HepG2 (cell line): ENCODE measurements around the gene GPS1. TPM values are rescaled to one million over a fixed set of nuclear protein-coding genes. Genes with fewer than 3 reads are reported as not detected.

Experiments
- ATAC-seq: fragments of 200-7000 bp; cut with Tn5 transposase; 3 replicates; pipeline ENCODE4 v1.9.1; 2020; ENCODE audit warnings: mild to moderate bottlenecking, moderate library complexity
- BruUV-seq: library from RNA; stranded (reverse); fragments of 400-500 nt; replicated peaks from 2 replicates; lab custom pipeline; 2021; lab: Mats Ljungman, UMichigan
- CTCF ChIA-PET: fragments of 300-600 bp; formaldehyde crosslinking; extraction: SDS; loops from one replicate; lab custom pipeline; 2021; ENCODE audit warnings: low total read pairs, inconsistent platforms, low intra/inter-chr PET ratio; lab: Yijun Ruan, JAX
- POLR2A ChIA-PET: fragments of 350-600 bp; sonication (Branson Sonifier 250); formaldehyde crosslinking; loops from one replicate; lab custom pipeline; 2020; ENCODE audit warnings: antibody characterized with exemption, inconsistent platforms; lab: Yijun Ruan, JAX
- DNase-seq: peaks from one replicate; pipeline ENCODE4 v3.0.0-alpha.2; 2015; ENCODE audit warnings: low spot score
- FAIRE-seq: peaks from 3 replicates; lab custom pipeline; 2011; peaks lifted over from hg19 to GRCh38; lab: Jason Lieb, UNC
- H2AFZ ChIP-seq: one replicate; pipeline ENCODE4 v1.6.1; 2011; ENCODE audit warnings: low read length, inconsistent platforms
- H3K27ac ChIP-seq: fragments of 300-600 bp; 3 replicates; pipeline ENCODE4 v1.8.0; 2011; ENCODE audit warnings: mixed run types, mild to moderate bottlenecking, mixed read lengths, low read length, inconsistent platforms; ENCODE audit not compliant: insufficient read depth; ENCODE audit errors: extremely low read length
- H3K27me3 ChIP-seq, 2 experiments: fragments of 200-600 bp in 1 of 2; 2 replicates in 1 of 2; 3 replicates in 1 of 2; pipeline versions ENCODE4 v1.6.0 to v1.8.0; 2011; ENCODE audit warnings: low read length in 2 of 2, mild to moderate bottlenecking in 2 of 2, moderate library complexity in 2 of 2, inconsistent platforms in 1 of 2; ENCODE audit not compliant: insufficient read depth in 2 of 2, control insufficient read depth in 1 of 2
- H3K36me3 ChIP-seq, 2 experiments: fragments of 200-600 bp in 1 of 2; replicated peaks in 1 of 2; 2 replicates in 1 of 2; 3 replicates in 1 of 2; pipeline versions ENCODE4 v1.5.1 to v1.8.0; 2011; ENCODE audit warnings: low read length in 2 of 2, inconsistent platforms in 1 of 2; ENCODE audit not compliant: insufficient read depth in 2 of 2, control insufficient read depth in 1 of 2
- H3K4me1 ChIP-seq: 2 replicates; pipeline ENCODE4 v1.5.1; 2012; ENCODE audit warnings: low read length, inconsistent platforms; ENCODE audit not compliant: insufficient read depth
- H3K4me2 ChIP-seq: 2 replicates; pipeline ENCODE4 v1.6.0; 2011; ENCODE audit warnings: low read depth, low read length, inconsistent platforms
- H3K4me3 ChIP-seq, 3 experiments: fragments of 200-600 bp in 1 of 3; sonication (generic), shearing (Covaris generic) in 1 of 3; replicated peaks in 1 of 3; 2 replicates each; pipeline ENCODE4 v1.5.1; 2011 to 2016; ENCODE audit warnings: low read length in 3 of 3, inconsistent platforms in 2 of 3, low read depth in 2 of 3, mild to moderate bottlenecking in 2 of 3, control low read depth in 1 of 3, mixed read lengths in 1 of 3; ENCODE audit not compliant: insufficient read depth in 1 of 3
- H3K79me2 ChIP-seq: one replicate; pipeline ENCODE4 v1.6.1; 2011; ENCODE audit warnings: low read length, inconsistent platforms; ENCODE audit not compliant: insufficient read depth
- H3K9ac ChIP-seq: 2 replicates; pipeline ENCODE4 v1.6.0; 2011; ENCODE audit warnings: mild to moderate bottlenecking, low read depth, low read length, inconsistent platforms; ENCODE audit not compliant: insufficient read depth
- H3K9me3 ChIP-seq: 2 replicates; pipeline ENCODE4 v1.5.1; 2012; ENCODE audit warnings: mild to moderate bottlenecking, low read length
- H4K20me1 ChIP-seq: 2 replicates; pipeline ENCODE4 v1.6.0; 2011; ENCODE audit warnings: inconsistent platforms, mild to moderate bottlenecking, low read length, moderate library complexity; ENCODE audit not compliant: insufficient read depth
- AGO2 ChIP-seq: fragments of 200-400 bp; formaldehyde crosslinking; optimal IDR thresholded peaks from 2 replicates; pipeline ENCODE3; 2017; ENCODE audit warnings: mild to moderate bottlenecking, low read depth, low read length, moderate library complexity
- ATAD3A ChIP-seq: sonication (generic); formaldehyde crosslinking; IDR thresholded peaks from 2 replicates; pipeline ENCODE4 v1.4.0; 2020; ENCODE audit warnings: missing genetic modification reagents
- MAFF ChIP-seq: IDR thresholded peaks from 2 replicates; pipeline ENCODE4 v1.6.1; 2011; ENCODE audit warnings: low read depth, low read length, improper control_type of control experiment
- MIER3 ChIP-seq: IDR thresholded peaks from 2 replicates; pipeline ENCODE4 v1.6.1; 2016; ENCODE audit warnings: missing compliant biosample characterization, borderline replicate concordance
- NFYC ChIP-seq: IDR thresholded peaks from 2 replicates; pipeline ENCODE4 v1.6.1; 2016; ENCODE audit warnings: missing genetic modification reagents, missing compliant biosample characterization
- PHF20 ChIP-seq: sonication (generic); formaldehyde crosslinking; IDR thresholded peaks from 2 replicates; pipeline ENCODE4 v1.5.0; 2020; ENCODE audit warnings: mild to moderate bottlenecking, missing genetic modification reagents
- RAD21 ChIP-seq: fragments of 450-650 bp; formaldehyde crosslinking; IDR thresholded peaks from 2 replicates; pipeline ENCODE4 v1.5.0; 2020; ENCODE audit warnings: mild to moderate bottlenecking
- RBFOX2 ChIP-seq: fragments of 200-400 bp; formaldehyde crosslinking; IDR thresholded peaks from 2 replicates; pipeline ENCODE4 v1.6.1; 2017; ENCODE audit warnings: low read depth, mild to moderate bottlenecking, low read length
- SALL1 ChIP-seq: sonication (generic); formaldehyde crosslinking; IDR thresholded peaks from 2 replicates; pipeline ENCODE4 v1.8.0; 2022; ENCODE audit warnings: mild to moderate bottlenecking, missing genetic modification reagents
- WIZ ChIP-seq: sonication (generic); formaldehyde crosslinking; IDR thresholded peaks from 2 replicates; pipeline ENCODE4 v1.5.1; 2020; ENCODE audit warnings: mild to moderate bottlenecking, missing genetic modification reagents
- XBP1 ChIP-seq: sonication (generic); formaldehyde crosslinking; IDR thresholded peaks from 2 replicates; pipeline ENCODE4 v1.5.0; 2020; ENCODE audit warnings: missing genetic modification reagents
- ZIK1 ChIP-seq: sonication (generic); formaldehyde crosslinking; IDR thresholded peaks from 2 replicates; pipeline ENCODE4 v1.5.0; 2020; ENCODE audit warnings: mild to moderate bottlenecking, low read depth, missing genetic modification reagents, borderline replicate concordance
- ZNF574 ChIP-seq: sonication (generic); formaldehyde crosslinking; IDR thresholded peaks from 2 replicates; pipeline ENCODE4 v1.4.0; 2020; ENCODE audit warnings: missing genetic modification reagents
- ZNF768 ChIP-seq: sonication (generic); formaldehyde crosslinking; IDR thresholded peaks from 2 replicates; pipeline ENCODE4 v1.4.0; 2020; ENCODE audit warnings: missing genetic modification reagents
- WGBS: methylation state at CpG from one replicate; pipeline ENCODE4 v1.1.6; 2017; ENCODE audit warnings: low lambda C conversion rate; 5-methylcytosine and 5-hydroxymethylcytosine counted together
- in situ Hi-C: cut with HindIII; loops from 2 replicates; pipeline ENCODE4 v1.10.0; 2017; ENCODE audit warnings: low pct_unique_long_range_greater_than_20kb; ENCODE audit not compliant: extremely low pct_ligation_motif_present
- intact Hi-C: fragments of 100-400 bp; cut with micrococcal nuclease; formaldehyde crosslinking; loops from one replicate; pipeline ENCODE4 v1.10.0; 2022; ENCODE audit not compliant: unreplicated experiment
- polyA plus RNA-seq, 8 experiments: library from polyadenylated mRNA; depleted of rRNA in 3 of 8; stranded (reverse) in 7 of 8; unstranded in 1 of 8; fragments of >200 nt; fragmentation: Illumina TruSeq in 4 of 8; extraction: Trizol in 4 of 8; gene quantifications; 2 replicates each; pipeline versions ENCODE4 v1.2.1 to v1.2.3, GENCODE V29; 2011 to 2016; ENCODE audit warnings: low read depth in 4 of 8, missing spikeins in 1 of 8, mixed read lengths in 1 of 8; ENCODE audit not compliant: insufficient read depth in 1 of 8
- total RNA-seq, 5 experiments: library from RNA; depleted of rRNA; stranded (reverse); fragments of >200 nt; fragmentation: Illumina TruSeq; extraction: Trizol; gene quantifications; 2 replicates each; pipeline ENCODE4 v1.2.3, GENCODE V29; 2016; ENCODE audit warnings: low read depth in 1 of 5

GPS1 gene
- total and polyA plus RNA-seq, 2 of the 13 experiments (the other 11 are each of a cell fraction or from before 2014, with no cell fraction given): 124 to 128 TPM

DNA sequence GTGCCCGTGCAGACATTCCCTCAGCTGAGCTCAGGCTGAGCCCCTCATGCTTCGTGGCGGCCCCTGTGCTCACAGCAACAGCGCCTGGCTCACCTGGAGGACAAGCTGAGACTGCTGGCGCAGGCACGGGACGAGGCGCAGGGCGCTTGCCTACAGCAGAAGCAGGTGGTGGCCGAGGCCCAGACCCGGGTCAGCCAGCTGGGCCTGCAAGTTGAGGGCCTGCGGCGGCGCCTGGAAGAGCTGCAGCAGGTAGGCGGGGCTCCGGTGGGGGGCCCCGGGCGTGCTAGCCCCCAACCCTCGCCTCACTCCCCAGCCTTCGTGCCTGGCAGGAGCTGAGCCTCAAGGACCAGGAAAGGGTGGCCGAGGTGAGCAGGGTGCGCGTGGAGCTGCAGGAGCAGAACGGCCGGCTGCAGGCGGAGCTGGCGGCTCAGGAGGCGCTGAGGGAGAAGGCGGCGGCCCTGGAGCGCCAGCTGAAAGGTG, 21.7 kb upstream of the GPS1 start:
- no peaks in the 10 kb centered on the region for H3K79me2 ChIP-seq
- H2AFZ ChIP-seq: no peak overlapping the region
- BruUV-seq: no TSS peak
- 97% methylated on average over 21 of the region's 31 CpGs for WGBS
- CTCF ChIA-PET: interaction anchor here (0.5 to 2.3 kb wide), 2 partner anchors 49 to 124 kb away, joined by 3 to 9 read pairs; no protein-coding TSS in a partner anchor
- no peaks in the 10 kb centered on the region for H4K20me1 ChIP-seq
- in situ Hi-C loops (no loop called here), intact Hi-C loops (no loop called here)
- H3K4me1 ChIP-seq: peaks cover 20% of the 10 kb centered on the region
- TF ChIP-seq PHF20 (CRISPR knock-in tag) (no peak), ZNF768 (peak; percentile 8; the same call in 1 of the 2 replicates), AGO2 (peak; percentile 78), RBFOX2 (0 out of 2 replicates have a peak, but pooled peaks have one; percentile 1), WIZ (CRISPR knock-in tag) (no peak)
- no peak overlapping the region for H3K27ac ChIP-seq
- ATAC-seq: peak; percentile 1; the same call in 1 of the 3 replicates
- no peak overlapping the region for H3K9ac ChIP-seq
- peaks cover 11 to 13% of the 10 kb centered on the region in 2 experiments; a peak in 4 of 5 replicates for H3K36me3 ChIP-seq
- no peak for DNase-seq
- FAIRE-seq: no peak
- no peaks in the 10 kb centered on the region for H3K27me3 ChIP-seq
- H3K4me3 ChIP-seq: no peak overlapping the region
- H3K9me3 ChIP-seq: no peaks in the 10 kb centered on the region
- H3K4me2 ChIP-seq: no peak overlapping the region
- POLR2A ChIA-PET: interaction anchor here (1.2 kb wide), 1 partner anchor 35 kb away, joined by 3 read pairs; no protein-coding TSS in a partner anchor

- Histone ChIP-seq H3K4me2 (no peak overlapping the region), H3K36me3 (peaks cover 13 to 18% of the 10 kb centered on the region in 2 experiments), H3K27me3 (no peaks in the 10 kb centered on the region), H3K79me2 (peaks cover under 1% of the 10 kb centered on the region), H3K9ac (no peak overlapping the region), H2AFZ (no peak overlapping the region), H3K4me3 (no peak overlapping the region), H3K27ac (no peak overlapping the region), H4K20me1 (peaks cover 6% of the 10 kb centered on the region), H3K9me3 (no peaks in the 10 kb centered on the region), H3K4me1 (peaks cover 20% of the 10 kb centered on the region)
- FAIRE-seq (no peak), ATAC-seq (peak; percentile 6), DNase-seq (no peak)
- ChIA-PET POLR2A (interaction anchor here (1.2 to 1.4 kb wide), 2 partner anchors 8 to 36 kb away, joined by 3 read pairs; partner anchors contain the start of genes CENPX and LRRC45), CTCF (interaction anchor here (0.5 to 2.3 kb wide), 2 partner anchors 48 to 123 kb away, joined by 3 to 9 read pairs; no protein-coding TSS in a partner anchor)
- WGBS: 97% methylated on average over 87 of the region's 94 CpGs
- in situ Hi-C loops (no loop called here), intact Hi-C loops (no loop called here)
- BruUV-seq: TSS peak; percentile 59
- no peak for TF ChIP-seq NFYC (CRISPR knock-in tag)
- TF ChIP-seq SALL1 (CRISPR knock-in tag): 0 out of 2 replicates have a peak, but pooled peaks have one; percentile 15
- peak; percentile 91 for TF ChIP-seq RAD21 (CRISPR knock-in tag)
- TF ChIP-seq MAFF: no peak
- 0 out of 2 replicates have a peak, but pooled peaks have one; percentile 13 for TF ChIP-seq ATAD3A
- TF ChIP-seq ZNF574 (CRISPR knock-in tag): no peak
- TF ChIP-seq XBP1: no peak
- no peak for TF ChIP-seq ZIK1
- TF ChIP-seq MIER3 (CRISPR knock-in tag): no peak
Measured at GRCh38 chr17:82030470-82031302, 21.0 kb upstream of the GPS1 start.
